HCT116 (cell line): ENCODE results near the gene SRCIN1.

Experiments
- CEBPB ChIP-seq: IDR thresholded peaks from 2 replicates; pipeline ENCODE4 v1.6.1; 2012; ENCODE audit warnings: low read depth
- EZH2 ChIP-seq: fragments of 200-600 bp; sonication (generic); IDR thresholded peaks from 2 replicates; pipeline ENCODE4 v1.6.1; 2017; ENCODE audit warnings: antibody characterized with exemption, mixed run types
- EZH2phosphoT487 ChIP-seq: fragments of 200-600 bp; IDR thresholded peaks from 2 replicates; pipeline ENCODE4 v1.6.1; 2018; ENCODE audit warnings: antibody characterized with exemption, borderline replicate concordance
- POLR2A ChIP-seq: IDR thresholded peaks from 2 replicates; pipeline ENCODE4 v1.7.0; 2011; ENCODE audit warnings: borderline replicate concordance; ENCODE audit not compliant: insufficient read depth, insufficient read length; ENCODE audit errors: extremely low read depth
- POLR2AphosphoS5 ChIP-seq: IDR thresholded peaks from 2 replicates; pipeline ENCODE4 v1.6.1; 2011; ENCODE audit warnings: mild to moderate bottlenecking, low read depth, low read length, moderate library complexity
- SIN3A ChIP-seq: IDR thresholded peaks from 2 replicates; pipeline ENCODE4 v1.6.1; 2012; ENCODE audit warnings: low read depth
- YY1 ChIP-seq: IDR thresholded peaks from 2 replicates; pipeline ENCODE4 v1.6.1; 2011; ENCODE audit warnings: low read length, low read depth, moderate library complexity, mild to moderate bottlenecking; ENCODE audit not compliant: insufficient replicate concordance; ENCODE audit errors: extremely low read depth
- TF ChIP-seq, protein P1 (sequence below), 3 experiments: fragments of 200-600 bp in 1 of 3; sonication (generic) in 1 of 3; IDR thresholded peaks in 2 of 3; conservative IDR thresholded peaks in 1 of 3; 2 replicates each; pipeline ENCODE4 v1.5.1; 2012 to 2017; ENCODE audit warnings: low read depth in 2 of 3, low read length in 2 of 3, antibody characterized with exemption in 1 of 3, borderline replicate concordance in 1 of 3, control low read depth in 1 of 3, mild to moderate bottlenecking in 1 of 3, mixed read lengths in 1 of 3, mixed run types in 1 of 3, moderate library complexity in 1 of 3; ENCODE audit not compliant: insufficient read depth in 1 of 3

DNA sequence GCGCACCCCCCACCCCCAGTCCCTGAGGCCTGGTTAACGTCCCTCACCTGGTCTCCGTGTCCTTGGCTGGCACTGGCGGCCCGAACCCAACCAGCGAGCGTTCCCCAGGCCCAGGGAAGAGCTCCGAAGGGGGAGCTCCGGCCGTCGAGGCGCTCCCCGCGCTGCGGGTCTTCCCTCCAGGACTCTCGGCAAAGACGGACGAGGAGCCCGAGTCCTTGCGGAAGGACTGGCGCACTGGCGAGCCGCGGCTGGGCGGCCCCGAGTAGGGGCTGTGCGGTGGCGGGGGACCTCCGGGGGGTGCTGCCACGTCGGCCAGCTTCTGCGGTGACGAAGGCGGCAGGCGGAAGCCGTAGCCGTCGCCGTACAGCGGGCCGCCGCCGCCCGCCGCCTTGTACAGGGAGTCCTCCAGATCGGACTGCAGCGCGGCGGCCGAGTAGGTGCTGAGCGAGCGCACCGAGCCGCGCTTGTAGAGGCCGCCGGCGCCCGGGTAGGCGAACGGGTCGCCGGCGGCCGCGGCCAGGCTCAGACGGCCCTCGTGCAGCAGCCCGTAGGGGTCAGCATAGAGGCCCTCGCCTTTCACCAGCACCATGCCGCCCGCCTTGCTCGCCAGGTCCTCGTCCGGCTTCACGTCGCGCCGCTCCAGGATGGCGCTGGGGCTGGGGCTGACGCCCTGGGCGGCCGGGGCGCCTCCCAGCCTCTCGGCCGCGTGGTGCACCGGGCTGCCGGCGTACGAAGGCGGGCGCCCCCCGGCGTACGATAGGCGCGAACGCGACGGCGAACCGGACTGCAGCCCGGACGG, 44.1 kb downstream of the SRCIN1 start:
- TF ChIP-seq CEBPB (no peak), POLR2AphosphoS5 (no peak), YY1 (no peak), EZH2 (no peak), SIN3A (no peak), POLR2A (no peak), EZH2phosphoT487 (no peak)
- TF ChIP-seq, protein P1, sequence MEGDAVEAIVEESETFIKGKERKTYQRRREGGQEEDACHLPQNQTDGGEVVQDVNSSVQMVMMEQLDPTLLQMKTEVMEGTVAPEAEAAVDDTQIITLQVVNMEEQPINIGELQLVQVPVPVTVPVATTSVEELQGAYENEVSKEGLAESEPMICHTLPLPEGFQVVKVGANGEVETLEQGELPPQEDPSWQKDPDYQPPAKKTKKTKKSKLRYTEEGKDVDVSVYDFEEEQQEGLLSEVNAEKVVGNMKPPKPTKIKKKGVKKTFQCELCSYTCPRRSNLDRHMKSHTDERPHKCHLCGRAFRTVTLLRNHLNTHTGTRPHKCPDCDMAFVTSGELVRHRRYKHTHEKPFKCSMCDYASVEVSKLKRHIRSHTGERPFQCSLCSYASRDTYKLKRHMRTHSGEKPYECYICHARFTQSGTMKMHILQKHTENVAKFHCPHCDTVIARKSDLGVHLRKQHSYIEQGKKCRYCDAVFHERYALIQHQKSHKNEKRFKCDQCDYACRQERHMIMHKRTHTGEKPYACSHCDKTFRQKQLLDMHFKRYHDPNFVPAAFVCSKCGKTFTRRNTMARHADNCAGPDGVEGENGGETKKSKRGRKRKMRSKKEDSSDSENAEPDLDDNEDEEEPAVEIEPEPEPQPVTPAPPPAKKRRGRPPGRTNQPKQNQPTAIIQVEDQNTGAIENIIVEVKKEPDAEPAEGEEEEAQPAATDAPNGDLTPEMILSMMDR (IDR thresholded peaks at IDR 0.05 in 2 of 3, conservative IDR thresholded peaks at IDR 0.05 in 1 of 3; ENCODE audit: borderline replicate concordance in 1 of 3, insufficient read depth in 1 of 3, low read depth in 2 of 3, low read length in 2 of 3), result no peak
